HepG2 (cell line): Measurements from ENCODE around the gene GCDH. TPM values are rescaled to one million over a fixed set of nuclear protein-coding genes. Genes with fewer than 3 reads are reported as not detected.

Experiments
- ARID5B ChIP-seq: IDR thresholded peaks from 2 replicates; pipeline ENCODE4 v1.4.0; 2020; ENCODE audit warnings: mild to moderate bottlenecking, missing genetic modification reagents
- CREB1 ChIP-seq, 2 experiments: fragments of 450-650 bp in 1 of 2; IDR thresholded peaks; 2 replicates each; pipeline ENCODE4 v1.6.1; 2016 to 2017; ENCODE audit warnings: control low read depth in 1 of 2, mild to moderate bottlenecking in 1 of 2, missing compliant biosample characterization in 1 of 2, missing genetic modification characterization in 1 of 2
- PPARG ChIP-seq: conservative IDR thresholded peaks from 2 replicates; pipeline ENCODE4 v1.6.1; 2016; ENCODE audit warnings: missing biosample characterization, missing genetic modification reagents
- PRDM15 ChIP-seq: sonication (generic); formaldehyde crosslinking; IDR thresholded peaks from 2 replicates; pipeline ENCODE4 v1.4.0; 2020; ENCODE audit warnings: missing genetic modification reagents
- ZNF446 ChIP-seq: sonication (generic); formaldehyde crosslinking; IDR thresholded peaks from 2 replicates; pipeline ENCODE4 v1.5.0; 2020; ENCODE audit warnings: mild to moderate bottlenecking, missing genetic modification reagents
- ZNF484 ChIP-seq: sonication (generic); formaldehyde crosslinking; IDR thresholded peaks from 2 replicates; pipeline ENCODE4 v1.5.1; 2020; ENCODE audit warnings: mild to moderate bottlenecking, low read depth, missing genetic modification reagents, borderline replicate concordance
- polyA plus RNA-seq, 8 experiments: library from polyadenylated mRNA; depleted of rRNA in 3 of 8; stranded (reverse) in 7 of 8; unstranded in 1 of 8; fragments of >200 nt; fragmentation: Illumina TruSeq in 4 of 8; extraction: Trizol in 4 of 8; gene quantifications; 2 replicates each; pipeline versions ENCODE4 v1.2.1 to v1.2.3, GENCODE V29; 2011 to 2016; ENCODE audit warnings: low read depth in 4 of 8, missing spikeins in 1 of 8, mixed read lengths in 1 of 8; ENCODE audit not compliant: insufficient read depth in 1 of 8
- total RNA-seq, 5 experiments: library from RNA; depleted of rRNA; stranded (reverse); fragments of >200 nt; fragmentation: Illumina TruSeq; extraction: Trizol; gene quantifications; 2 replicates each; pipeline ENCODE4 v1.2.3, GENCODE V29; 2016; ENCODE audit warnings: low read depth in 1 of 5
- TF ChIP-seq, protein P1 (sequence below): sonication (generic); formaldehyde crosslinking; IDR thresholded peaks from 2 replicates; pipeline ENCODE4 v1.5.0; 2020; ENCODE audit warnings: mild to moderate bottlenecking, missing genetic modification reagents, borderline replicate concordance
- TF ChIP-seq, protein P2 (sequence below), 2 experiments: sonication (generic) in 1 of 2; formaldehyde crosslinking in 1 of 2; IDR thresholded peaks; 2 replicates each; pipeline versions ENCODE4 v1.6.1 to v1.9.0; 2014 to 2022; ENCODE audit warnings: antibody characterized with exemption in 1 of 2, borderline replicate concordance in 1 of 2, inconsistent platforms in 1 of 2, low read depth in 1 of 2, missing genetic modification reagents in 1 of 2
- TF ChIP-seq, protein P3 (sequence below): sonication (generic); formaldehyde crosslinking; IDR thresholded peaks from 2 replicates; pipeline ENCODE4 v1.5.0; 2020; ENCODE audit warnings: missing genetic modification reagents

The GCDH gene
- total and polyA plus RNA-seq, 2 of the 13 experiments (the other 11 are each of a cell fraction or from before 2014, with no cell fraction given) = 15.1 to 38.0 TPM

- TF ChIP-seq, protein P1, sequence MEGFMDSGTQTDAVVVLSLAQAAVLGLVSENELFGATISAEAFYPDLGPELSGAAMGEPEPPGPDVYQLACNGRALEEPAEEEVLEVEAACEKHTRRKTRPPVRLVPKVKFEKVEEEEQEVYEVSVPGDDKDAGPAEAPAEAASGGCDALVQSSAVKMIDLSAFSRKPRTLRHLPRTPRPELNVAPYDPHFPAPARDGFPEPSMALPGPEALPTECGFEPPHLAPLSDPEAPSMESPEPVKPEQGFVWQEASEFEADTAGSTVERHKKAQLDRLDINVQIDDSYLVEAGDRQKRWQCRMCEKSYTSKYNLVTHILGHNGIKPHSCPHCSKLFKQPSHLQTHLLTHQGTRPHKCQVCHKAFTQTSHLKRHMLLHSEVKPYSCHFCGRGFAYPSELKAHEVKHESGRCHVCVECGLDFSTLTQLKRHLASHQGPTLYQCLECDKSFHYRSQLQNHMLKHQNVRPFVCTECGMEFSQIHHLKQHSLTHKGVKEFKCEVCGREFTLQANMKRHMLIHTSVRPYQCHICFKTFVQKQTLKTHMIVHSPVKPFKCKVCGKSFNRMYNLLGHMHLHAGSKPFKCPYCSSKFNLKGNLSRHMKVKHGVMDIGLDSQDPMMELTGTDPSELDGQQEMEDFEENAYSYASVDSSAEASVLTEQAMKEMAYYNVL (CRISPR knock-in tag) = no peak
- TF ChIP-seq ZNF484 = no peak
- TF ChIP-seq CREB1 (IDR thresholded peaks at IDR 0.05) = no peak
- TF ChIP-seq CREB1 (CRISPR knock-in tag; IDR thresholded peaks at IDR 0.05) = no peak
- TF ChIP-seq PPARG (CRISPR knock-in tag) = no peak
- TF ChIP-seq, protein P2, sequence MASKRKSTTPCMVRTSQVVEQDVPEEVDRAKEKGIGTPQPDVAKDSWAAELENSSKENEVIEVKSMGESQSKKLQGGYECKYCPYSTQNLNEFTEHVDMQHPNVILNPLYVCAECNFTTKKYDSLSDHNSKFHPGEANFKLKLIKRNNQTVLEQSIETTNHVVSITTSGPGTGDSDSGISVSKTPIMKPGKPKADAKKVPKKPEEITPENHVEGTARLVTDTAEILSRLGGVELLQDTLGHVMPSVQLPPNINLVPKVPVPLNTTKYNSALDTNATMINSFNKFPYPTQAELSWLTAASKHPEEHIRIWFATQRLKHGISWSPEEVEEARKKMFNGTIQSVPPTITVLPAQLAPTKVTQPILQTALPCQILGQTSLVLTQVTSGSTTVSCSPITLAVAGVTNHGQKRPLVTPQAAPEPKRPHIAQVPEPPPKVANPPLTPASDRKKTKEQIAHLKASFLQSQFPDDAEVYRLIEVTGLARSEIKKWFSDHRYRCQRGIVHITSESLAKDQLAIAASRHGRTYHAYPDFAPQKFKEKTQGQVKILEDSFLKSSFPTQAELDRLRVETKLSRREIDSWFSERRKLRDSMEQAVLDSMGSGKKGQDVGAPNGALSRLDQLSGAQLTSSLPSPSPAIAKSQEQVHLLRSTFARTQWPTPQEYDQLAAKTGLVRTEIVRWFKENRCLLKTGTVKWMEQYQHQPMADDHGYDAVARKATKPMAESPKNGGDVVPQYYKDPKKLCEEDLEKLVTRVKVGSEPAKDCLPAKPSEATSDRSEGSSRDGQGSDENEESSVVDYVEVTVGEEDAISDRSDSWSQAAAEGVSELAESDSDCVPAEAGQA (IDR thresholded peaks at IDR 0.05; ENCODE audit: low read depth) = 0 out of 2 replicates have a peak, but pooled peaks have one; percentile 5
- TF ChIP-seq, protein P2 (CRISPR knock-in tag; IDR thresholded peaks at IDR 0.05; ENCODE audit: borderline replicate concordance) = no peak
- peak; percentile 16; the same call in 1 of the 2 replicates for TF ChIP-seq ARID5B (CRISPR knock-in tag)
- TF ChIP-seq ZNF446 (CRISPR knock-in tag) = no peak
- TF ChIP-seq PRDM15 (CRISPR knock-in tag) = no peak
- TF ChIP-seq, protein P3, sequence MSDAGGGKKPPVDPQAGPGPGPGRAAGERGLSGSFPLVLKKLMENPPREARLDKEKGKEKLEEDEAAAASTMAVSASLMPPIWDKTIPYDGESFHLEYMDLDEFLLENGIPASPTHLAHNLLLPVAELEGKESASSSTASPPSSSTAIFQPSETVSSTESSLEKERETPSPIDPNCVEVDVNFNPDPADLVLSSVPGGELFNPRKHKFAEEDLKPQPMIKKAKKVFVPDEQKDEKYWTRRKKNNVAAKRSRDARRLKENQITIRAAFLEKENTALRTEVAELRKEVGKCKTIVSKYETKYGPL (CRISPR knock-in tag) = no peak
These were observed 5.8 kb upstream of the GCDH start (continued) for GRCh38 chr19:12884926-12885748.
